Hepatic stellate cell (primary cell): Measurements from ENCODE around the gene TTC34.
A peak's percentile ranks its signal among the peaks of the same experiment; 100 is the strongest.

Experiments
- DNase-seq: peaks from one replicate; pipeline ENCODE4 v3.0.0; 2011; ENCODE audit warnings: low spot score

TTC34 gene, protein sequence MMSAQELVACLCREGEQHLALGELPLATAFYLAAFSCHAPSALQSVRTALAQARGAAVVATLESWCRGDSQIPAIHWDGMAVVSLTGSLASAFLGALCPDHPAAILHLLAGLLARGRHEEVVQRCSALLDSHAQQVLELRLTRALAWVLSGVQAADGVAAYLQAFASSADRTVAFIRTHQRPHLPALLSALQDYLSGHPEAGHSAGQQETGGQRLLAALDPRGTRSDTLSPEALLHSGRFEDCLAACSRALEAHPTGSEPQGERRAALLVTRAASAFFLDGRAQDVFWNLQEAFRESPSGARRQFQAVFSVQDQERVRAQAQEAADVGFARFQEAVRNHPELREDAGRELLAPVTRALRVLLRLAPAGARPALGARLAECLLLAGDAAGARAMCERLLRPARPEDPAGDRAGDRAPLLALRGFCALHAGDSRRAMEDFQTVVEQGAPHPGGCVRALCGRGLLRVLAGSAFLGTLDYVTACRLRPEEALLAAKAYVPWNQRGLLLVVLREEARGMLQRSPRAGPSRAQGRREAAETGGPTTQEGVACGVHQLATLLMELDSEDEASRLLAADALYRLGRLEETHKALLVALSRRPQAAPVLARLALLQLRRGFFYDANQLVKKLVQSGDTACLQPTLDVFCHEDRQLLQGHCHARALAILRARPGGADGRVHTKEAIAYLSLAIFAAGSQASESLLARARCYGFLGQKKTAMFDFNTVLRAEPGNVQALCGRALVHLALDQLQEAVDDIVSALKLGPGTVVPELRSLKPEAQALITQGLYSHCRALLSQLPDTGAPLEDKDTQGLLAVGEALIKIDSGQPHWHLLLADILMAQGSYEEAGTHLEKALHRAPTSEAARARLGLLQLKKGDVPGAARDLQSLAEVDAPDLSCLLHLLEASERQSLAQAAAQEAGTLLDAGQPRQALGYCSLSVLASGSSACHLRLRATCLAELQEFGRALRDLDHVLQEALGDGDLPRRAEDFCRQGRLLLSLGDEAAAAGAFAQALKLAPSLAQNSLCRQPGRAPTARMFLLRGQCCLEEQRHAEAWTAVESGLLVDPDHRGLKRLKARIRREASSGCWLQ

DNA sequence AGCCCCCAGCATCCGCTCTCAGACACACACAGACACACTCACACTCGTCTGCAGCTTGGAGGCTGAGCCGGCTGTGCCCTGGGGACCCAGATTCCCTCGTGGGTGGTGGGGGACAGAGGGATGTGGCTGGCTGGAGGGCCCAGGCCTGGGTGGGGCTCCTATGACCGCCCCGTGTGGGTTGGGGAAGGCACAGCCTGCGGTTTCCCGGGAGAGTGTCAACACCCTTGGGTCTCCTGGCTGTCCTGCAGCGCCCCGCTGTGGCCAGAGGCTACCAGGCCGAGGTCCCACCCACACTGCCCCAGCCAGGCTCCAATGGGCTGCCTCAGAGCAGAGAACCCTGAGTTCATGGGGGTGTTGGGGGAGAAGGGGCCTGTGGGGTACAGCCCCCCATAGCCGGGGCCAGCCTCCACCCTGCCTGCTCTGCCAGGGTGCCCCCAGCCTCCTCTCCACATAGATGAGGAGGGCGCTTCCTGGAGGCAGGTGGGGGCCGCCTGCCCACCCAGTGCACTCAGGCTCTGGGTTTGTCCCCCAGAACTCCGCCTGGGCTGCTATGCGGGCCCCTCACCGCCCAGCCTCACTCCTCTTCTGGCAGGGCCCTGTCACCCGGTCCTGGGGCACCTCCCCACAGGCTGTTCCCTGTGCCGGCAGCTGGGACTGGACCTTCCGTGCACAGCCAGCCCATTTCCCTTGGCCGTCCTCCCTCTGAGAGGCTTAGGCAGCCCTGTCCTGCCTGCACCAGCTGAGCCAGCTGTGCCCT lies at the start of gene TTC34:
TTC34 (minus strand) TSS at position 159 of the 757 bp plus-strand sequence. CDS start 866 bp downstream, outside the sequence.
- DNase-seq, result peak; percentile 70

DNA sequence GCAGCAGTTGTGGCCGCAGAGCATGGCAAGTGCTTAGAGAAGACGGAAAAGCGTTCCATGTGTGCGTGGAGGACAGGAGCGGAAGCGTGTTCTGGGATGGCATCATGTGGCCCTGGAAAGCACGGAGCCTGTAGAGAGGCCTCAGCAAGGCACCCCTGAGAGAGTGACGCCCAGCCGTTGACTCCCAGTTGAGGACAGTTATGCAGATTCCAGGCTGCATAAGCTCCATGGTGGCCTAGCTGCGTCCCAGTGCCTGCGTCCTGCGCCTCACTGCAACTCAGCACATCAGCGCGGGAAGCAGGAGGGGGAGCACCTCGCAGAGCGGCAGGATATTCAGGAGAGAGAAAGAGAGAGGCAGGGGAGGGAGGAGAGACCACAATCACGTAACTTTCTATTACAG lies 49.0 kb upstream of the TTC34 start:
- DNase-seq, result no peak

GRCh38 chr1:2848006-2848670 lies 46.6 kb upstream of the TTC34 start:
- no peak for DNase-seq

DNA sequence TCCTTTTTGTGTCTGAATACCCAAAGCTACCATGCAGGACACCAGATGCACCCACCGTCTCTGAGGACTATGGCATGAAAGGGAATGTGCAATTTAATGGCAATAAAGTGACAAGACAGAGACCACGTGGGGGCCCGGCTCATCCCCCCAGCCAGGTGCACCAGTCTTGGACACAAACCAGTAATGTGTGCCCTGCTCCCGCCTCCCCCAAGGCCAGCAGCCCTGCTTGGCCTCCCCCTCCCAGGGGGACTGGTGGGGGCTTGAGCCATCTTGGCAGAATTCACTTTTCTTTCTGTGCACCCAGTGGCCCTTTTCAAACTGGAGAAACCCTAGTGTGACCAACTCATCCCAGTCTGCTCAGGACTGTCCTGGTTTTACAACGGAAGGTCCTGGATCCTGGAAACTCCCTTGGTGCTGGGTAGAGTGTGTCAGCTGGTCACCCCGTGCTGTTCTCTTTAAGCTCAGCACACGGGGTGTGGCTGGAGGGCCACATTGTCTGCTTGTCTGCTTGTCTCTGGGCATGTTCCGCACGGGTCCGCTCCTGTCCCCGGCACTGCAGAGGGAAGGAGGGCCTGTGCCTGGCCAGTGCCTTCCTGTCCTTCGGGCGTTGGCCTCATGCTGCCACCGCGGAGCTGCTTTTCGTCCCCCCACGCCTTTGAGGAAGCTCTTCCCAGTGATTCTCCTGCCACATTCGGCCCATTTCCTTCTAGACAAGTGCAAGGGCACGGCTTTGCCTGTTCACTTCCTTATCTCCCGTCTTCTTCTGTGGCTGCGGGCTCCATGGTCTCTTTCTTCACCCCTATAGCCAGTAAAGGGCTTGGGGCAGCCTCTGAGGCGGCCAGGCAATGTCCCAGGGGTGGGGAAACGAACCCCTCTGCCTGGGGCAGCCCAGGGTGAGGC lies 45.8 kb upstream of the TTC34 start:
- DNase-seq, result no peak

- no peak for DNase-seq
These were observed 44.4 kb upstream of the TTC34 start for GRCh38 chr1:2845869-2846268.

DNA sequence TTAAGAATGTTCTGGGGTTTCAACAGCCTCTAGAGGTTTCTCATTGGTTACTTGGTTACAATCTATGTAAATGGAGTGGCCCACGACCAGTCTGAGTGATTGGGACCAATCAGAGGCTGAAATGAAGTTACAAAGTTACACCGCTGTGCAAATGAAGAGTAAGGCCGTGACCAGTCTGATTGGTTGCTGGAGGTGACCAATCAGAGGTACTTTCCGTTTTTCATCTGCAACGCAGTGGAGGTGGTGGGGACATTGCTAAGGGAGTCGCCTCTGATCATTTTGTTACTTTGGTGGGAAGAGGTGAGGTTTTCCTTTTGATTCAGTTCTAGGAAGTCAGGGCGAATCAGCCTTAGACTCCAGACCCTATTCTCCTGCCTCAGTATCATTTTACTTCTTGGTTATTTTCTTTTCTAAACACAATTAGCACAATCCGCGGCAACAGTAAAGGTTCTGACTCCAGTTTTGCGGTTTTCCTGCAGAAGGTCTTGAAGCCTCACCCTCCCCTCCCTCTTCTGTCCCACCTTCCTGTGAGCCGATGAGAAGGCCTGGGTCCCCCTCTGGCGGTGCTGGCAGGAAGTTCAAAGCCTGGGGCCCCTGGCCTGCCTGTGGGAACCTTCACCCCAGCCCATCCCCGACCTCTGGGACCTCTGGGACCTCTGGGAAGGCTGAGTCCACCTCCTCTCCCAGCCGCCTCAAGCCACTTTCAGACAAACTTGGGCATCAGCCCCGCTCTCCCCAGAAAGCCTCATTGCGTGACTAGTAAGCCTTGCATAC lies 38.7 kb upstream of the TTC34 start:
- no peak for DNase-seq

GRCh38 chr1:2837823-2838222 lies 36.3 kb upstream of the TTC34 start:
- no peak for DNase-seq

DNA sequence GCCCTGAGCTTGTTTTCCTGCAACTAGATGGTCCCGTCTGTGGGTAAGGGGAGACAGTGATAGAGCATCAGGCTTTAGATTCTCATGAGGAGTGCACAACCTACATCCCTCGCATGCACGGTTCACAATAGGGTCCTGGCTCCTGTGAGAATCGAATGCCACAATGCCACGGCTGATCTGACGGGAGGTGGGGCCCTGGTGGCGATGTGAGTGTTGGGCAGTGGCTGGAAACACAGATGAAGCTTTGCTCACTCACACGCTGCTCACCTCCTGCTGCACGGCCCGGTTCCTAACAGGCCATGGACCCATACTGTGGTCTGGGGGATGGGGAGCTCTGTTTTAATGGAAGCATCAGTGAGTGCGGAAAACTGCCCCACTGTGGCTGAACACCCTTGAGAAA lies 35.8 kb upstream of the TTC34 start:
- no peak for DNase-seq

- DNase-seq, result no peak
These were observed 35.0 kb upstream of the TTC34 start for GRCh38 chr1:2836333-2836970.

DNA sequence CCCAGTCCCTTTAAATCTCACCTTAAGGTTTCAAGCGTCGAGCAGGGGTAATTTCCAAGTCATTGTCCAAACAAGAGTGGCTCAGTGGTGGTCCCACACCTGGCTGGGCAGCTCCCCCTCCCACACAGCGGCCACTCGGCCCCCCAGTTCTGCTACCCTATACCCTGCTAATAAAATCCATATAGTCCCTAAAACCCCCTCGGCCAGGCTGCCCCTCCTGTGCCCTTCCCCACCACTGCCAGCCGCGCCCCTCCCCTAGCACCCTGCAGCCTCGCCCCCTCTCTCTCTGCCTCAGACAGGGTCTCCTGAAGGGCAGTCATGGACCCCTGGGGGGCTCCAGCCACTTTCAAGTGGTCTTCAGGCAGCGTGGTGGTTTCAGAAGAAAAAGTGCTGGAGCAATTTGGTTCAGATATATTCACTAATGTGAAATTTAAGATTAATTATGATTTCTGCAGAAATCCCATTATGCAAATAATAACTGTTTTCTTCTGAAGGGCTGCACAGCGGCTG lies 34.2 kb upstream of the TTC34 start:
- DNase-seq, result no peak

DNA sequence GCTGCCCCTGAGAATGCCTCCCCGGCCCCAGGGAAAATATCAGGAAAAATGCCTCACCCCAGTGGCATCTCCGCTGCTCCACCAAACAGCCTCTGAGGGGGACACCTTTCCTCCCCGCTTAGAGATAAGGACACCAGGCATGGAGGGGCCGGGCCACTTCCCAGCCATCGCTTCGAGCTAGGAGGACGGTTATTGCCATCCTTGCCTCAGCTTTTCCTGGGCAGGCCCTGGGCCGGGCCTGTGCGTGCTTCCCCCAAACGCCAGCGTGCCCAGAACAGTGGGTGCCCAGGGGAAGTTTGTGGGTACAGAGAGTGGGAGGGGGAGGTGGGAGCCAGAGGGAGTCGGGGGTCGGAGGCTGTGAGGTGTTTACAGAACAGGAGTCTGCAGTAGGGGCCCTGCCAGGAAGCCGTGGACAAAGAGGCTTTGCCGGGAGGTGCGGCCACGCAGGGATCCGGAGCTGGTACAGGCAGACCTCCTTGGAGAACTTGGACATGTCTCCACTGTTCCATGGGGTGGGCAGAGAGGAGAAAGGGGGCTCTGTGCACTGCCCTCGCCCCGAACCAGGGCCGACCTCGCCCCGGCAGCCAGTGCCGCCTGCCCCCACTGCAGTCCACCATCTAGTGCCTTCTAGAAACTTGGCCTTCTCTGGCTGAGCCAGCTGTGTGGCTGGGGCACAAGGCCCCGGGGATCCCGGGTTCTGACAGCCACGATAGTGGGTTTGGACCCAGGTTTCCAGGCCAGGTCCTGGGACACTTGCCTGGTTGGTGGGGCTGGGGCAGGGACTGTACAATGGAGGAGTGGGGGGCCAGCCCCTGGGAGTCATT lies 33.5 kb upstream of the TTC34 start:
- no peak for DNase-seq

DNA sequence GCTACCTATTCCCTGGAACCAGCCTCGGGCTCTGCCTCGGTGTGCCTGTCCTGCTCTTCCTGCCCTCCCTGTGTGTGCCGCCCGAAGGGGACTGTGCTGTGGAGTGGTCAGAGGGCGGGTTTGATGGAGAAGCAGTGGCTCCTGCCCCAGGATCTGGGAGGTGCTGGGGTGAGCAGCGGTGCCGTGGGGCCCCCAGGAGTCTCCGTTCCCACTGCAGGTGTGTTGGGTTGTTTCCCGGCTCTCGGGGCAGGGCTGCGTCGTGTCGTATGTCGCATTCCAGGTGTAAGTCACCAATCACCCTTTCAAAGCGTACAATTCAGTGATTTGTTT lies 32.6 kb upstream of the TTC34 start:
- DNase-seq, result no peak

DNA sequence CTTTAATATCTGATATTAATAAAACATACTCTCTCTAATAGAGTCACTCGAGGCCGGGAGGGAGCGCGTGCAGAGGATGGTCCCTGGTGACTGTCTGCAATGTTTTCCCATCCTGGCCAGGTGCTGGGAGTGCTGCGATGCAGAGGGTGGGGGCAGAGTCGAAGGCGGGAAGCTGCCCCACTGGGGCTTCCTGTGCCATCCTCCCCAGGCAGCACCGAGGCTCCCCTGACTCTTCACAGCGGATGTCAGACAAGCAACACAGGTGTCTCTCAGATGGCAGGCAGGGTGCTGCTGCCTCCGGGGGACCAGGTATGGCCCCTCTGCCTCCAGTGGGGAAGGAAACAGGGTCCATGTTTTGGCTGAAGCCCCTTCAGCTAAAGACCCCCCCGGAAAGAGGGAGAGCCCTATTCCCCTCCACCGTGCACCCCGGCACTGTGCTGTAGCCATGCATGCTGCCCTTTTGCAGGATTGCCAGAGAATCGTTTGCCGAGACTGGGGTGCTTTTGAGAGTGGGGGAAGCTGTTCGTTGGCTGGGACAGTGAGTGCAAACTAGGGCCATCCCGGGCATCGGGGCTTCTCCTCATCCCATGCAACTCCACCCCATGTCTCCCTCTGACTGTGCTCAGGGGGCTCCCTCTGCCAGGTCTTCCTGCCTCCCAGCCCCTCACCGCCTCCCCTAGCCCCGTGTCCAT lies 32.1 kb upstream of the TTC34 start:
- DNase-seq, result no peak

GRCh38 chr1:2832506-2833453 lies 31.3 kb upstream of the TTC34 start:
- DNase-seq, result no peak

- DNase-seq, result no peak
These were observed 30.2 kb upstream of the TTC34 start for GRCh38 chr1:2831596-2832212.
